K562 (cell line): ENCODE measurements around the gene GLRA3. TPM values are rescaled to one million over a fixed set of nuclear protein-coding genes. Genes with fewer than 3 reads are reported as not detected.

Experiments
- AFF1 ChIP-seq, 2 experiments: fragments of 450-650 bp; IDR thresholded peaks; 2 replicates each; pipeline ENCODE4 v1.6.1; 2018; ENCODE audit warnings: mild to moderate bottlenecking in 2 of 2, low read depth in 1 of 2; ENCODE audit not compliant: partially characterized antibody in 2 of 2
- ATF7 ChIP-seq: fragments of 450-650 bp; IDR thresholded peaks from 2 replicates; pipeline ENCODE4 v1.7.1; 2014; ENCODE audit warnings: mild to moderate bottlenecking, moderate library complexity
- CEBPB ChIP-seq: fragments of 450-650 bp; IDR thresholded peaks from 2 replicates; pipeline ENCODE4 v1.6.1; 2016; ENCODE audit warnings: missing genetic modification characterization, missing compliant biosample characterization
- L3MBTL2 ChIP-seq: fragments of 450-650 bp; IDR thresholded peaks from 2 replicates; pipeline ENCODE4 v1.6.1; 2016; ENCODE audit warnings: mild to moderate bottlenecking, moderate library complexity
- RBM17 ChIP-seq: fragments of 200-400 bp; formaldehyde crosslinking; IDR thresholded peaks from 2 replicates; pipeline ENCODE4 v1.6.1; 2017; ENCODE audit warnings: low read depth, mild to moderate bottlenecking, low read length, borderline replicate concordance
- RBM25 ChIP-seq: fragments of 200-400 bp; formaldehyde crosslinking; IDR thresholded peaks from 2 replicates; pipeline ENCODE4 v1.6.1; 2018; ENCODE audit warnings: low read length, low read depth, moderate library complexity; ENCODE audit not compliant: severe bottlenecking
- SREBF2 ChIP-seq: sonication (generic); formaldehyde crosslinking; IDR thresholded peaks from 2 replicates; pipeline ENCODE4 v1.4.0; 2020; ENCODE audit warnings: mild to moderate bottlenecking, missing genetic modification reagents
- ZNF184 ChIP-seq: sonication (generic); formaldehyde crosslinking; IDR thresholded peaks from 2 replicates; pipeline ENCODE4 v1.5.0; 2020; ENCODE audit warnings: missing genetic modification reagents
- ZNF639 ChIP-seq, 2 experiments: fragments of 200-800 bp in 1 of 2; sonication (Bioruptor generic) in 1 of 2; sonication (generic) in 1 of 2; formaldehyde crosslinking in 1 of 2; IDR thresholded peaks in 1 of 2; conservative IDR thresholded peaks in 1 of 2; 2 replicates each; pipeline versions ENCODE4 v1.5.0 to v1.6.1; 2016 to 2020; ENCODE audit warnings: missing compliant biosample characterization in 1 of 2, missing genetic modification characterization in 1 of 2, missing genetic modification reagents in 1 of 2
- polyA plus RNA-seq, 8 experiments: library from polyadenylated mRNA; depleted of rRNA in 4 of 8; stranded (reverse) in 5 of 8; unstranded in 3 of 8; fragments of >200 nt; fragmentation: Nextera tagmentation in 2 of 8; fragmentation: Illumina TruSeq in 1 of 8; extraction: Ambion mirVana in 2 of 8; extraction: Trizol in 1 of 8; gene quantifications; 2 replicates each; pipeline versions ENCODE4 v1.2.1 to v1.2.3, GENCODE V29; 2011 to 2014; ENCODE audit warnings: inconsistent platforms in 1 of 8, missing spikeins in 1 of 8
- total RNA-seq, 7 experiments: library from RNA; depleted of rRNA in 6 of 7; stranded (reverse); fragments of >200 nt in 6 of 7; fragmentation: Illumina TruSeq in 2 of 7; extraction: Trizol in 2 of 7; gene quantifications; 2 replicates each; pipeline versions ENCODE4 v1.2.1 to v1.2.3, GENCODE V29; 2011 to 2021; ENCODE audit warnings: low replicate concordance in 1 of 7
- TF ChIP-seq, protein P1 (sequence below), 2 experiments: IDR thresholded peaks in 1 of 2; conservative IDR thresholded peaks in 1 of 2; 2 replicates each; pipeline ENCODE4 v1.6.1; 2016; ENCODE audit warnings: low read depth in 2 of 2, mild to moderate bottlenecking in 1 of 2, missing compliant biosample characterization in 1 of 2, missing genetic modification characterization in 1 of 2, moderate library complexity in 1 of 2
- TF ChIP-seq, protein P2 (sequence below): fragments of 200-800 bp; sonication (Bioruptor generic); IDR thresholded peaks from 2 replicates; pipeline ENCODE4 v1.6.1; 2016; ENCODE audit warnings: missing genetic modification characterization, missing compliant biosample characterization

The GLRA3 gene
- total and polyA plus RNA-seq, 9 of the 15 experiments (the other 6 are each of a cell fraction or from before 2014, with no cell fraction given) = 0.06 to 0.14 (median 0.08) TPM; not detected in 2

DNA sequence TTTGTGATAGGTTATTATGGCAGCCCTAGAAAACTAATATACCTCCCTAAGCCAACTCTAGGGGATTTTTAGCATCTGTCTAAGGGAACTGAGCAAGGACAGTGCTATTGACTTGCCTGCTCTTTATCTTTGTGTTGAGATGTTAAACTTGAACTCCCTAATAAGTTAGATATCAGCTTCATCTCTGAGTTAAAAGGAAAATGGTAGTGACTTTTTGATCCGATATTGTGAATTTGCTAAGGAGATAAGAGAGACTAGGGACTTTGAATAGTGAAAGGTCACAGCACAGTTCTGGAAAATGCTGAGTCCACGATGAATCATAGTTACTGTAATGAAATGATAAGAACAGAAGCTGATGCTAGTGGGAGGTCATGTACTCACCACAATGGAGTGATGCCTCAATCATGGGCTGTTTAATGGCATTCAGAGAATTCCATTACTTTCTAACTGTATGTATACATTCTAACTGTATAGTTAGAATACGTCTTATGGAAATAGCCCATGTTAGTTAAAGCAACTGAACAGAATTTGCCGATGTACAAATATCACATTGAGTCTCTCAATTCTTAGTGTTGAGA is 147.2 kb downstream of the GLRA3 start (continued):
- TF ChIP-seq, protein P1, sequence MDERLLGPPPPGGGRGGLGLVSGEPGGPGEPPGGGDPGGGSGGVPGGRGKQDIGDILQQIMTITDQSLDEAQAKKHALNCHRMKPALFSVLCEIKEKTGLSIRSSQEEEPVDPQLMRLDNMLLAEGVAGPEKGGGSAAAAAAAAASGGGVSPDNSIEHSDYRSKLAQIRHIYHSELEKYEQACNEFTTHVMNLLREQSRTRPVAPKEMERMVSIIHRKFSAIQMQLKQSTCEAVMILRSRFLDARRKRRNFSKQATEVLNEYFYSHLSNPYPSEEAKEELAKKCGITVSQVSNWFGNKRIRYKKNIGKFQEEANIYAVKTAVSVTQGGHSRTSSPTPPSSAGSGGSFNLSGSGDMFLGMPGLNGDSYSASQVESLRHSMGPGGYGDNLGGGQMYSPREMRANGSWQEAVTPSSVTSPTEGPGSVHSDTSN (CRISPR knock-in tag; IDR thresholded peaks at IDR 0.05; ENCODE audit: low read depth) = no peak
- TF ChIP-seq, protein P1 (tag; conservative IDR thresholded peaks at IDR 0.05; ENCODE audit: low read depth) = peak; percentile 61
- no peak for TF ChIP-seq RBM17
- TF ChIP-seq, protein P2, sequence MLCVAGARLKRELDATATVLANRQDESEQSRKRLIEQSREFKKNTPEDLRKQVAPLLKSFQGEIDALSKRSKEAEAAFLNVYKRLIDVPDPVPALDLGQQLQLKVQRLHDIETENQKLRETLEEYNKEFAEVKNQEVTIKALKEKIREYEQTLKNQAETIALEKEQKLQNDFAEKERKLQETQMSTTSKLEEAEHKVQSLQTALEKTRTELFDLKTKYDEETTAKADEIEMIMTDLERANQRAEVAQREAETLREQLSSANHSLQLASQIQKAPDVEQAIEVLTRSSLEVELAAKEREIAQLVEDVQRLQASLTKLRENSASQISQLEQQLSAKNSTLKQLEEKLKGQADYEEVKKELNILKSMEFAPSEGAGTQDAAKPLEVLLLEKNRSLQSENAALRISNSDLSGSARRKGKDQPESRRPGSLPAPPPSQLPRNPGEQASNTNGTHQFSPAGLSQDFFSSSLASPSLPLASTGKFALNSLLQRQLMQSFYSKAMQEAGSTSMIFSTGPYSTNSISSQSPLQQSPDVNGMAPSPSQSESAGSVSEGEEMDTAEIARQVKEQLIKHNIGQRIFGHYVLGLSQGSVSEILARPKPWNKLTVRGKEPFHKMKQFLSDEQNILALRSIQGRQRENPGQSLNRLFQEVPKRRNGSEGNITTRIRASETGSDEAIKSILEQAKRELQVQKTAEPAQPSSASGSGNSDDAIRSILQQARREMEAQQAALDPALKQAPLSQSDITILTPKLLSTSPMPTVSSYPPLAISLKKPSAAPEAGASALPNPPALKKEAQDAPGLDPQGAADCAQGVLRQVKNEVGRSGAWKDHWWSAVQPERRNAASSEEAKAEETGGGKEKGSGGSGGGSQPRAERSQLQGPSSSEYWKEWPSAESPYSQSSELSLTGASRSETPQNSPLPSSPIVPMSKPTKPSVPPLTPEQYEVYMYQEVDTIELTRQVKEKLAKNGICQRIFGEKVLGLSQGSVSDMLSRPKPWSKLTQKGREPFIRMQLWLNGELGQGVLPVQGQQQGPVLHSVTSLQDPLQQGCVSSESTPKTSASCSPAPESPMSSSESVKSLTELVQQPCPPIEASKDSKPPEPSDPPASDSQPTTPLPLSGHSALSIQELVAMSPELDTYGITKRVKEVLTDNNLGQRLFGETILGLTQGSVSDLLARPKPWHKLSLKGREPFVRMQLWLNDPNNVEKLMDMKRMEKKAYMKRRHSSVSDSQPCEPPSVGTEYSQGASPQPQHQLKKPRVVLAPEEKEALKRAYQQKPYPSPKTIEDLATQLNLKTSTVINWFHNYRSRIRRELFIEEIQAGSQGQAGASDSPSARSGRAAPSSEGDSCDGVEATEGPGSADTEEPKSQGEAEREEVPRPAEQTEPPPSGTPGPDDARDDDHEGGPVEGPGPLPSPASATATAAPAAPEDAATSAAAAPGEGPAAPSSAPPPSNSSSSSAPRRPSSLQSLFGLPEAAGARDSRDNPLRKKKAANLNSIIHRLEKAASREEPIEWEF = 0 out of 2 replicates have a peak, but pooled peaks have one; percentile 27
- TF ChIP-seq ZNF184 (CRISPR knock-in tag) = no peak
- peak; percentile 84 for TF ChIP-seq ATF7
- no peak for TF ChIP-seq CEBPB (tag)
- no peak for TF ChIP-seq RBM25
- peak in 1 of 2 experiments; percentile 79; a peak in 2 of 4 replicates for TF ChIP-seq ZNF639 (CRISPR knock-in tag; conservative IDR thresholded peaks at IDR 0.05 in 1 of 2, IDR thresholded peaks at IDR 0.05 in 1 of 2)
- peak in 1 of 2 experiments; percentile 82 for TF ChIP-seq AFF1 (IDR thresholded peaks at IDR 0.05; ENCODE audit: low read depth in 1 of 2, partially characterized antibody in 2 of 2)
- TF ChIP-seq L3MBTL2 = 0 out of 2 replicates have a peak, but pooled peaks have one; percentile 24
- no peak for TF ChIP-seq SREBF2
